GM12875 (cell line): ENCODE data around the gene ING2.
A peak's percentile ranks its signal among the peaks of the same experiment; 100 is the strongest.
"Not testable (repeated sequence)": the region's sequence is repeated elsewhere in the genome, so short reads cannot be mapped to it uniquely, and the experiment has no call there.

Experiments
- H3K4me3 ChIP-seq: one replicate; pipeline ENCODE4 v1.5.1; 2011; ENCODE audit warnings: low read depth, low read length, control low read depth
- TF ChIP-seq, protein P1 (sequence below): IDR thresholded peaks from 2 replicates; pipeline ENCODE4 v1.5.1; 2011; ENCODE audit warnings: low read depth, mild to moderate bottlenecking, control low read depth, inconsistent platforms, low read length, moderate library complexity, borderline replicate concordance; ENCODE audit not compliant: insufficient read depth

ING2 gene

DNA sequence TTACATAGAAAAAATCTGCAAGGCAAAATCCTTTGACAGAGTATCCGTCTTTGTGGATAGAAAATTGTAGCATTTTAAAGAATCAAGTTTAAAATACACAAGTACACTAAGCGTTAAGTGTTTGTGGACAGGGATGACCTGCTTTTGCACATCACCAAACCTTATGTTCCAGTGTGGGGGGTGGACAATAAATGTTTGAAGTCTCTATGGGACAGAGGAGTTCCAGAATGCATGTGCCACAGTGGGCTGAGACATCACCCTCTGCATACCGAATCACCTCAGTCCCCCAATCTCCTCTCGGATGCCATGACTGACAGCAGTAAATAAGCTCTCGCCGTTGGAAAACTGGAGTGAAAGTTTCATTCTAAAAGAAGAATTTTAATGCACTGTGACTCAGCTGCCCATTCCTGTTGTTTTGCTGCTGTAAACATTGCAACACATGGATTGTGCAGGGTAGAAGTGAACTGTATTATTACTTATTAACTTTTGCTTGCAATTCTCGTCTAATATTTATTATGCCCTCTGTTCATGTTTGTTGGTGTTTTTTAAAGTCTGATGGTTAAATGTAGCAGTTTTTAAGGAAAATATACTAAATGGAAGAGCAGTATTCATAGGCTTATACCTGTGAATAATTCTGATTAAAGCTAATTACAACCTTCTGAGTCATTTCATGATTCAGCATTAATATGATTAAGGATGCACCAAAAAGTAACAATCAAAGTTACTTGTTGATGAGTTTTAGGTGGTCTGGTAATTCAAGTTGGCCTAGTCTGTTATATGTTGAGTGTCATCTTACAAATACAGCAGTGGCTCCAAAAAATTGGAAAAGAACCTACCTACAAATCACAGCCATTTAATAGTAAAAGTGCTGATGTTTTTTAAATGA lies 36.4 kb upstream of the ING2 start:
- no peak overlapping the region for H3K4me3 ChIP-seq
- TF ChIP-seq, protein P1, sequence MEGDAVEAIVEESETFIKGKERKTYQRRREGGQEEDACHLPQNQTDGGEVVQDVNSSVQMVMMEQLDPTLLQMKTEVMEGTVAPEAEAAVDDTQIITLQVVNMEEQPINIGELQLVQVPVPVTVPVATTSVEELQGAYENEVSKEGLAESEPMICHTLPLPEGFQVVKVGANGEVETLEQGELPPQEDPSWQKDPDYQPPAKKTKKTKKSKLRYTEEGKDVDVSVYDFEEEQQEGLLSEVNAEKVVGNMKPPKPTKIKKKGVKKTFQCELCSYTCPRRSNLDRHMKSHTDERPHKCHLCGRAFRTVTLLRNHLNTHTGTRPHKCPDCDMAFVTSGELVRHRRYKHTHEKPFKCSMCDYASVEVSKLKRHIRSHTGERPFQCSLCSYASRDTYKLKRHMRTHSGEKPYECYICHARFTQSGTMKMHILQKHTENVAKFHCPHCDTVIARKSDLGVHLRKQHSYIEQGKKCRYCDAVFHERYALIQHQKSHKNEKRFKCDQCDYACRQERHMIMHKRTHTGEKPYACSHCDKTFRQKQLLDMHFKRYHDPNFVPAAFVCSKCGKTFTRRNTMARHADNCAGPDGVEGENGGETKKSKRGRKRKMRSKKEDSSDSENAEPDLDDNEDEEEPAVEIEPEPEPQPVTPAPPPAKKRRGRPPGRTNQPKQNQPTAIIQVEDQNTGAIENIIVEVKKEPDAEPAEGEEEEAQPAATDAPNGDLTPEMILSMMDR: no peak

DNA sequence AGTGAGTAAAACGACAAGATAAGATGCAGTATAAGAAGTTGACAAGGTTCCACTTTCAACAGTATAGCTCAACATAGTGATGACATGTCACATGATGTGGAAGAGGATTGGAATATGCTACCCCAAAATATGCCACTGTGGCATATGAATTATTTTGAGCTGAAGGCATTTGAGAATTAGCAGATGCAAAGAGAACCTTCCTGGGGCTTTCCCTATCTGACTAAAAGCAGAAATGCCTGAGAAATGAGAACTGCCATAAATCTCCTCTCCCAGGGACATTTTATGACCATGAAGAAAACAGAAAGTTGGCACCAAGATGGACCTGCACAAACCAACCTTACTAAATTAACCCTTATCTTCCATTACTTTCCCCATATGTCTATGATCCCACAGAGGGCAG lies 35.6 kb upstream of the ING2 start:
- TF ChIP-seq, protein P1: no peak
- H3K4me3 ChIP-seq: no peak overlapping the region

DNA sequence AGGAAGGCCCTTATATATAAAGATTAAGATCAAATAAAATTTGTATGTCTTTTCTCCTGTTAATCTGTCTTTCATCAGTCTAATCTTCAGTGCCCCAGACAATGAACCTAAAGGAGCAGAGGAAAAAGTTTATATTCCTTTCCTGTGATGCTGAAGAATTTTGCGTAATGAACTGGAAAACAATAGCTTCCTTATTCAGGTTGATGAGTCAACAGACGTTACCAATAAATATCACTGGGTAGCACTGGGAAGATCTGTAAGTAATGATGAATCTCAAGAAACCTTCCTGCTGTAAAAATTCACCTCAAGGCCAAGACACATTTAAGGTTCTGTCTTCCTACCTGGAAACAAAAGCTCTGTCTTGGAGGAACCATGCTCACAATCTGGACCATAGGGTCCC lies 34.9 kb upstream of the ING2 start:
- no peak overlapping the region for H3K4me3 ChIP-seq
- TF ChIP-seq, protein P1: no peak

DNA sequence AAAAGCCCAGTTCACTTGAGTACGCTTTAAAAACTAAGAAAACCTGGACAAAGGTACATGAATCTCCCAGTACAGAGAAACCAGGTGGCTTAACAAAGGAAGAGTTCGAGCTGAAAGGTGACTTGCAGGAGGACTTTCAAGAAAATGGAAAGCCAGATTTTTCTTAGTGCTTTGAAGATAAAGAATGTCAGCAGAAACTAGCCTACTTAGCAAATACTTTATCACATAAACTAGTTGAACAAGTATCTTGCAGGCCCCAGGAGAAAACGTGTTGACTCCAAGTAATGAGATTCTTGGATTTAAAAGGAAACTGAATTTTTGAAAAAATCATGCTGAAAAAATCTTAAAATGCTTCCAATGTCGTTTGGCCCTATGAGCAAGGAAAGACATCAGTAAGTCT lies 34.0 kb upstream of the ING2 start:
- H3K4me3 ChIP-seq: no peak overlapping the region
- TF ChIP-seq, protein P1: no peak

DNA sequence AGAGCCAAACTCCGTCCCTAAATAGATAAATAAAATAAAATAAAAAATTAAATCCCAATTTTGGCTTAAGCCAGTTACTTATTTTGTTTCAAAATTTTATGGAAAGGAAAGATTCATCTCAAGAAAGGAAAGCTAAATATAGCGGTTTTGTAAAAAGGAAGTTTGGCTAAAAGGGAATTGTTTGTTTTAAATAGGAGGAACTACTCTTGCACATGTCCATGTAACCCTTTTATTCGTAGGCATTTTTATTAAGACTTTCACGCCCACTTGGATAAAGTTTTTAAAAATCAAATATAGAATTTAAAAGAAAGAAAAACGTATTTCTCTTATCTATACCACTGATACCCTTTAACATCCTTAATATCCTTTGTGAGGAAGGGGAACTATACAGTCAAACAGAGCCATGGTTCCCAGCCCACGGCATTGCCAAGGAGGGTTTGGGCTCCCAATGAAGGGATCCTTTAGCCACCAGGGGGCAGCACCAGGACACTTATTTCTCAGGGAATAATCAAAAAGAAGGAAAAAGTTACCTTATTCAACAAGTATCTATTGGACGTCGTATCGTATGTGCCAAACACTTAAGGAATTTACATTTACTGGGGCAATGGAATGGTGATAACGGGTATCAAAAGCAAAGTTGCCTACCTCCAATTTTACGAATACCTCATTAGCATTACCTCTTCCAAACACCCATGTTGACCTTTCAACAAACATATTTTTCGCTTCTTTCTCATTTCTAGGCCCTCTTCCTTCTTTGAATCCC lies 32.7 kb upstream of the ING2 start:
- TF ChIP-seq, protein P1: peak; percentile 64
- H3K4me3 ChIP-seq: no peak overlapping the region

DNA sequence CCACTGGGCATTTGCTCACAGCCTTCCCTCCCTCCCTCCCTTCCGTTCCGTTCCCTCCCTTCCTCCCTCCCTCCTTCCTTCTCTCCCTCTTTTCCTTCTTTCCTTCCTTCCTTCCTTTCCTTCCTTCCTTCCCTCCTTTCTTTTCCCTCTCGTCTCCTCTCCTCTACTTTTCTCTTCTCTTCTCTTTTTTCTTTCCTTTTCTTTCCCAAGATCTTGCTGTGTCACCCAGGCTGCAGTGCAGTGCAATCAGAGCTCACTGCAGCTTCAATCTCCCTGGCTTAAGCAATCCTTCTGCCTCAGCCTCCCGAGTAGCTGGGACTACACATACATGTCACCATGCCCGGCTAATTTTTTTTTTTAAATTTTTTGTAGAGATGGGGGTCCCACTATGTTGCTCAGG lies 26.7 kb upstream of the ING2 start:
- TF ChIP-seq, protein P1: no peak

DNA sequence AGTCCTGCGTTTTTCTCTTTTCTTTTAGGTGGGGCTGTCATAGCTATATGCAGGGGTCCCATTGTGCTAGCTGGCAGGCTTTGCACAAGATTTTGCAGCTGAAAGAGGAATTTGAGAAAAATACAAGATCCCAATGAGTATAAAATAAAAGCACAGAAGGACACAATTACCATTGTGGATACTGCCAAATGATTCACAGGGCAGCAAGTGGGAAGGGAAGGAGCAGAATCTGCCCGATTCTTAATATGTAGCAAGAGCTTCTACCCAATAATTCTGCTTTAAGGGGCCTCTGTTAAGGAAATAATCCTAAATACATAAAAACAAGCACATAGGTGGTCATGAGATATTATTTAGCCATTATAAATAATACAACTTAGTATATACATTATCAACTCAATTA lies 25.9 kb upstream of the ING2 start:
- H3K4me3 ChIP-seq: no peak overlapping the region
- TF ChIP-seq, protein P1: no peak

More for the DNA sequence above, 26.7 kb upstream of the ING2 start:
- no peak overlapping the region for H3K4me3 ChIP-seq

DNA sequence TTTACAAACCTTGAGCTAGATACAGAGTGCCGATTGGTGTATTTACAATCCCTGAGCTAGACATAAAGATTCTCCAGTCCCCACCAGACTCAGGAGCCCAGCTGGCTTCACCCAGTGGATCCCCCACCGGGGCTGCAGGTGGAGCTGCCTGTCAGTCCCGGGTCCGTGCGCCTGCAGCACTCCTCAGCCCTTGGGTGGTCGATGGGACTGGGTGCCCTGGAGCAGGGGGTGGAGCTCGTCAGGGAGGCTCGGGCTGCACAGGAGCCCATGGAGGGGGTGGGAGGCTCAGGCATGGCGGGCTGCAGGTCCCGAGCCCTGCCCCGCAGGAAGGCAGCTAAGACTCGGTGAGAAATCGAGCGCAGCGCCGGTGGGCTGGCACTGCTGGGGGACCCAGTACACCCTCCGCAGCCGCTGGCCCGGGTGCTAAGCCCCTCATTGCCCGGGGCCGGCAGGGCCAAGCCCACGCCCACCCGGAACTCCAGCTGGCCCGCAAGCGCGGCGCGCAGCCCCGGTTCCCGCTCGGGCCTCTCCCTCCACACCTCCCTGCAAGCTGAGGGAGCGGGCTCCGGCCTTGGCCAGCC lies 22.3 kb upstream of the ING2 start:
- H3K4me3 ChIP-seq: not testable (repeated sequence)
